Measurements from ENCODE around the gene SIRPB2.

The SIRPB2 gene

DNA sequence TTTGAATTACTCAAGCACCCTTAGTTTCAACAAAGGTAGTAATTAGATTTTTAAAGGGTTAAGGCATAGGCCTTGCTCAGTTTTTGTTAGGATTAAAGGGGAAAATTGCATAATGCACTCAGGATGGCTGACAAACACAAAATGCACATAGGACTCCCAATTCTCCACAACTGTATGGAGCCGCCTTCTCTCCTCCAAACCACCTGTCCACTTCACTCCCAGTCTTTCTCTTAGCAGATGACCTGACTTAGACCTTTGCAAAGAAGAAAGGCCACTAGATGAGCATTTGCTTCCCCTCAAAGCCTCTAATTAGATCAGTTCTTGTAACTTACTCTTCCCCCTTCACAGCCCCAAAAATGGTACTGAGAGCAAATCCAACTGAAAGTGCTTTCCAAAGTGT is 44.7 kb downstream of the SIRPB2 start:
- H3K9me2 ChIP-seq (replicated peaks; ENCODE audit: control insufficient read depth, low read length): no peaks in the 10 kb centered on the region
- no peaks in the 10 kb centered on the region for H4K20me1 ChIP-seq (ENCODE audit: control insufficient read depth, insufficient read depth, low read depth, low read length)
- H3K36me3 ChIP-seq (ENCODE audit: control insufficient read depth, low read length): peaks cover 93% of the 10 kb centered on the region
- no peaks in the 10 kb centered on the region for H3K27me3 ChIP-seq (ENCODE audit: control insufficient read depth, low read length)
- no peaks in the 10 kb centered on the region for H3K79me2 ChIP-seq (ENCODE audit: control insufficient read depth, low read length)
- H3F3A ChIP-seq (ENCODE audit: control insufficient read depth, insufficient read depth): no peaks in the 10 kb centered on the region
- TF ChIP-seq CTCF (IDR thresholded peaks at IDR 0.05; ENCODE audit: low read depth, low read length, poor library complexity, severe bottlenecking): no peak
- TF ChIP-seq EZH2phosphoT487 (IDR thresholded peaks at IDR 0.05; ENCODE audit: borderline replicate concordance, low read length): no peak
- no peaks in the 10 kb centered on the region for H3K4me1 ChIP-seq (ENCODE audit: control insufficient read depth, low read length)
- H3K4me2 ChIP-seq (ENCODE audit: low read length): no peak overlapping the region
- no peak overlapping the region for H3K27ac ChIP-seq (ENCODE audit: low read depth, low read length)
- no peaks in the 10 kb centered on the region for H3K9me3 ChIP-seq (ENCODE audit: control insufficient read depth, insufficient read depth, low read length)
- H3K4me3 ChIP-seq (ENCODE audit: low read length): no peak overlapping the region

- H4K20me1 ChIP-seq (ENCODE audit: control insufficient read depth, insufficient read depth, low read depth, low read length): no peaks in the 10 kb centered on the region
- TF ChIP-seq CTCF (IDR thresholded peaks at IDR 0.05; ENCODE audit: low read depth, low read length, poor library complexity, severe bottlenecking) (no peak), EZH2phosphoT487 (IDR thresholded peaks at IDR 0.05; ENCODE audit: borderline replicate concordance, low read length) (no peak)
- no peak overlapping the region for H3K4me2 ChIP-seq (ENCODE audit: low read length)
These were observed 48.1 kb downstream of the SIRPB2 start for GRCh38 chr20:1443085-1443484.

GRCh38 chr20:1442304-1442703 is 48.9 kb downstream of the SIRPB2 start:
- Histone ChIP-seq H3K4me3 (ENCODE audit: low read length) (no peak overlapping the region), H3K9me2 (replicated peaks; ENCODE audit: control insufficient read depth, low read length) (no peaks in the 10 kb centered on the region), H3K27ac (ENCODE audit: low read depth, low read length) (no peak overlapping the region), H4K20me1 (ENCODE audit: control insufficient read depth, insufficient read depth, low read depth, low read length) (no peaks in the 10 kb centered on the region), H3K4me2 (ENCODE audit: low read length) (no peak overlapping the region), H3K27me3 (ENCODE audit: control insufficient read depth, low read length) (no peaks in the 10 kb centered on the region), H3F3A (ENCODE audit: control insufficient read depth, insufficient read depth) (no peaks in the 10 kb centered on the region), H3K36me3 (ENCODE audit: control insufficient read depth, low read length) (peaks cover 51% of the 10 kb centered on the region), H3K4me1 (ENCODE audit: control insufficient read depth, low read length) (peaks cover 19% of the 10 kb centered on the region), H3K9me3 (ENCODE audit: control insufficient read depth, insufficient read depth, low read length) (no peaks in the 10 kb centered on the region), H3K79me2 (ENCODE audit: control insufficient read depth, low read length) (no peaks in the 10 kb centered on the region)
- no peak for TF ChIP-seq CTCF (IDR thresholded peaks at IDR 0.05; ENCODE audit: low read depth, low read length, poor library complexity, severe bottlenecking)
- TF ChIP-seq EZH2phosphoT487 (IDR thresholded peaks at IDR 0.05; ENCODE audit: borderline replicate concordance, low read length): no peak

More at GRCh38 chr20:1443085-1443484, 48.1 kb downstream of the SIRPB2 start:
- Histone ChIP-seq H3K9me3 (ENCODE audit: control insufficient read depth, insufficient read depth, low read length) (no peaks in the 10 kb centered on the region), H3K27me3 (ENCODE audit: control insufficient read depth, low read length) (no peaks in the 10 kb centered on the region), H3K79me2 (ENCODE audit: control insufficient read depth, low read length) (no peaks in the 10 kb centered on the region), H3K36me3 (ENCODE audit: control insufficient read depth, low read length) (peaks cover 59% of the 10 kb centered on the region), H3K9me2 (replicated peaks; ENCODE audit: control insufficient read depth, low read length) (no peaks in the 10 kb centered on the region), H3K4me1 (ENCODE audit: control insufficient read depth, low read length) (peaks cover 13% of the 10 kb centered on the region), H3K27ac (ENCODE audit: low read depth, low read length) (no peak overlapping the region), H3K4me3 (ENCODE audit: low read length) (no peak overlapping the region), H3F3A (ENCODE audit: control insufficient read depth, insufficient read depth) (no peaks in the 10 kb centered on the region)

Measured in DOHH2 (cell line).